ENCODE results near the gene GABBR2.

Gene GABBR2

DNA sequence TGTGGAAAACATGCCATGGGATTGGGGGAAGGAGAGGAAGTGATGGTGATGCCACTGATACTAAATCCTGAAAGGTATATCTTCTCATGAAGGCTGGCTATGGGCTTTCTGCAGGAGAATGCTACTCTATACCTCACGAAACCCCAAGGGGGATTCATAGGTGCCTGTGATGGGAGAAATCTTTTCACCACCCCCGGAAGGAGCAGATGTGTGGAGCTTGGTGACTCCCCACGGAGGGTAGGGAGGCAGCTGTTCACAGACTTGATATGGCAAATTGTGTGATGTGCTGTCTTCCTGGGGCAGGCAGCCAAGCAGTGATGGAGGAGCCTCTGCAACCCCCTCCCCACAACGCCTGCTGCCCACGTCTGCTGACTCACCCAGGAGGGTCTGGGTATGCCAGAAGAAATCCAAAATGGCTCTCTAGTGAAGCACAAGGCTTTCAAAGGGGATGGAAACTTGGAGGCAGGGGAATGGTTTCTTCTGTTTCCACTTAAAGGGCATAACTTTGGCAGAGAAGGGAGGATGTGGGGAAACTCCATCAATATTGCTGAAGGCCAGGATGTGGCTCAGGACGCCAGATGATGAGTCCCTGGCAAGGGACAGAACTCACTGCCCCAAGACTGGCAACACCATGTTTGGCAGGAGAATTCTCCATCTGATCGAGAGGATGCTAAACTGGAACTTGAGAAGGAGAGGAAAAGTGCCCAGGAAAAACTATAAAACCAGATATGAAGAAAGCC is 188.3 kb downstream of the GABBR2 start:
- in situ Hi-C loops (cut with HindIII; ENCODE audit: low sequenced_read_pairs) = no loop called here
- no peak for TF ChIP-seq CTCF (IDR thresholded peaks at IDR 0.05; ENCODE audit: low read depth, low read length, missing control alignments)
- no peak overlapping the region for H3K4me3 ChIP-seq (ENCODE audit: low read depth, low read length)
- no peak for DNase-seq (ENCODE audit: low read depth)

- in situ Hi-C loops (cut with HindIII; ENCODE audit: low sequenced_read_pairs) = no loop called here
- no peak for DNase-seq (ENCODE audit: low read depth)
- no peak overlapping the region for H3K4me3 ChIP-seq (ENCODE audit: low read depth, low read length)
- no peak for TF ChIP-seq CTCF (IDR thresholded peaks at IDR 0.05; ENCODE audit: low read depth, low read length, missing control alignments)
These were observed 189.1 kb downstream of the GABBR2 start for GRCh38 chr9:98519641-98520040.

GRCh38 chr9:98518556-98518955 is 190.2 kb downstream of the GABBR2 start:
- DNase-seq (ENCODE audit: low read depth) = no peak
- no peak overlapping the region for H3K4me3 ChIP-seq (ENCODE audit: low read depth, low read length)
- no peak for TF ChIP-seq CTCF (IDR thresholded peaks at IDR 0.05; ENCODE audit: low read depth, low read length, missing control alignments)
- in situ Hi-C loops (cut with HindIII; ENCODE audit: low sequenced_read_pairs) = no loop called here

GRCh38 chr9:98517761-98518160 is 191.0 kb downstream of the GABBR2 start:
- in situ Hi-C loops (cut with HindIII; ENCODE audit: low sequenced_read_pairs) = no loop called here
- no peak for DNase-seq (ENCODE audit: low read depth)
- TF ChIP-seq CTCF (IDR thresholded peaks at IDR 0.05; ENCODE audit: low read depth, low read length, missing control alignments) = no peak
- no peak overlapping the region for H3K4me3 ChIP-seq (ENCODE audit: low read depth, low read length)

- no peak for TF ChIP-seq CTCF (IDR thresholded peaks at IDR 0.05; ENCODE audit: low read depth, low read length, missing control alignments)
- in situ Hi-C loops (cut with HindIII; ENCODE audit: low sequenced_read_pairs) = no loop called here
- no peak overlapping the region for H3K4me3 ChIP-seq (ENCODE audit: low read depth, low read length)
- DNase-seq (ENCODE audit: low read depth) = no peak
These were observed 191.7 kb downstream of the GABBR2 start for GRCh38 chr9:98516897-98517503.

GRCh38 chr9:98516205-98516896 is 192.4 kb downstream of the GABBR2 start:
- no peak overlapping the region for H3K4me3 ChIP-seq (ENCODE audit: low read depth, low read length)
- no peak for TF ChIP-seq CTCF (IDR thresholded peaks at IDR 0.05; ENCODE audit: low read depth, low read length, missing control alignments)
- in situ Hi-C loops (cut with HindIII; ENCODE audit: low sequenced_read_pairs) = no loop called here
- no peak for DNase-seq (ENCODE audit: low read depth)
